HK-2 (cell line): ENCODE data around the gene GNLY.
"Not testable (repeated sequence)": the region's sequence is repeated elsewhere in the genome, so short reads cannot be mapped to it uniquely, and the experiment has no call there.

Experiments used
- DNase-seq: peaks from one replicate; pipeline ENCODE4 v3.0.0-alpha.2; 2018; ENCODE audit not compliant: unreplicated experiment

GNLY gene

DNA sequence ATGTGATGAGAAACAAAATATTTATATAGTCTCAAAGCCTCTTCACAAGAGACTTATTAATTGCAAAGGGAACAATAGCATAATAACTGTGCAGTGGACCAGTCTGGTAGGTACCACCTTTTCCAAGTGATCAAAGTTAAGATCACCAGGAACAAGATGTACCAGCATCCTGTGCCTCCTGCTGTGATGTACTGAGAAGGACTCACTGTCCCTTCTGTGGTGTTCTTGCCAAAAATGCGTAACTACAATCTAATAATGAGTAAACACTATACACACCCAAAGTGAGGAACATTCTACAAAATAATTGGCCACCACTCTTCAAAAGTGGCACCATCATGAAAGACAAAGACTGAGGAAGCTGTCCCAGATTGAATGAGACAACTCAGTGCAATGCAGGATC is 14.5 kb downstream of the GNLY start:
- no peak for DNase-seq

DNA sequence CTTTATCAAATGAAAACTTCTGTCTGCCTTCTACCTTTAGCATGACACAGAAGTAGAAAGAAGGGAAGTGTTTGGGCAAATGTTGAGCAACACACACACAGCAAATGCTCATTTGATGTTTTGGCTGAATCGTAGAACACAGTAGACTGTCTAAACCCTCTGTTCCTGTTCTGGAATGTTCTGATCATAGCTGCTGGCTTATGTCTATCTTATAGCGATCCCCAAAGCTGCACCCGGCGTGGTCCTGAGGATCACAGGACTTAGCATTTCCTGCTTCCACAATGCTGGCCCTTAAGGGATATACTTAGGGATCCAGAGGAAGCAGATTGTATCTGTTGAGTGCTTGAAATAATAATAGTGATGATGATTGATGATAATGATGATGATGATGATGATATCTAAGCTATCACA is 15.2 kb downstream of the GNLY start:
- DNase-seq: no peak

DNA sequence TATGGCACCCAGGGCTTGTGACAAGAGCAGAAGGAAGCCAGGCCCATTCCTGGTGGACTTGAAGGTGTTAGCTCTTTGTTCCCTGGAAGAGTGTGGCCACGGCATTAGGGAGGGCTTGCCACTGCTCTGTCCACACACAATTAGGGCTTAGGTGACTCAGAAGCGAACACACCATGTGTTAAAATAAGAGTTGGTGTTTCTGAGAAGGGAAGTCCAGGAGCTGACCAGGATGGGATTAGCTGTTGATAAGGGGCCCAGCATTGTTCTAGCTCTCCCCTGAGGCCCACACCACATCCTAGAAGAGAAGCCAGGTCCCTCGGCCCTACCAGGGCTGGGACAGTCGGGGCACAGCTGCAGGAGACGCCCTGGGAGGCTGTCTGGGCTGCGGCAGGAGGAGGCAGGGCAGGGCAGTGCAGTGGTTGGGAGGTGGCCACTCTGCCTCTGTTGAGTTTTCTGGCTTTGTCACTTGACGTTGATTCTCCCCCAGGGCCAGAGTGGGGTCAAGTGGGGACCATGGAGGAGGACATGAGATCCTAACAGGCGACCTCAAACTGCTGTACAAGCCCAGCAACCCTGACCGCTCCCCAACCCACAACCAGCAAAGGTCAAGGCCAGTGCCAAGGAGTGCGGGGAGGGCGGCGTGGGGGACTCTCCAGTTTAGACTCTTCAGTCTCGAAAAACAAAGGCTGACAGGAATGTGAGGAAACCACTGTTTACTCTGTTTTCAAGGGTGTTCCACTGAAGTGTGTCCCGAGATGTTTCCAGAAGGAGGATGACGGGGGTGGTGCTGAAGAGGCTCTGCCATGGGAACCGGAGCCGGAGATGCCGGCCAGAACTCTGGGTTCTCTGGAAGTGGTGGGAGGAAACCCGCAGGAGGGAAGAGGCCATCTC is 16.8 kb downstream of the GNLY start:
- no peak for DNase-seq

DNA sequence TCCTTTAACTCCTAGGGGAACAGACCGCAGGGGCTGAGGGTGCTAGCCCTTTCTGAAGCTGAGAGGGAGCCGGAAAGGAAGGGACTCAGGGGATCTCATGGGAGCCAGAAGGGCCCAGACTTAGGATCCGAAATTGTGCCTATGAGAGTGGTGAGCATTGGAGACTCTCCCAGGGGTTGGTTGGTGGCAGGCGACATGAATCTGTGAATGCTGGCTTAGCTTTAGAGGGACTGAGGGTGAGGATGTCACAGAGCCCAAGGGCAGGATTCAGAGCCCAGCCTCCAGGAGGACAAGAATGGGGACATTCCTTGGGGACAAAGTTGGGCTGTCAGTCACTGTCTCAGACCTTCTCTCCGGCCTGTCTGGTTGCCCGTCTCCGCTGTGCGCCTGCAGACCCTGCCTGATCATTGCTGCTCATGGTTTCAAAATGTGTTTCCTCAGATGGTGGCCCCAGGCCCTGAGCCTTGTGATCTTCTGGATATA is 17.5 kb downstream of the GNLY start:
- DNase-seq: no peak

DNA sequence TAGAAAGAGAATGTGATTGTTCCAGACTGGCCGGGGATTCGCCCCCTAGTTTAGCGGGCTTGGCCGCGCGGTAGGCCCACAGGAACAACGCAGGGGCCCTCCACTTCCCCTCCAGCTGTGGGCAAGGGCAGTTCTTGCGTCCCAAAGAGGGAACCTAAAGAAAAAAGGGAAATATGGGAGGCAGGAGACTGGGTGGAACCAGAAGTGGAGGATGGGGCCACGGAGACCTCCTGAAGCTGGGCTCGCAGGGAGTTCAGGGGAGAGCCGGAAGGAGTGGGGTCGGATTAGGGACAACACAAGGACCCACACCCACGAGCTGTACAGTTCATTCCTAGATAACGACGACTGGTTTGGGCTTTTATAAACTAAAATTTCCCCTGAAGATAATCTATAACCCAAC is 18.2 kb downstream of the GNLY start:
- DNase-seq: no peak

DNA sequence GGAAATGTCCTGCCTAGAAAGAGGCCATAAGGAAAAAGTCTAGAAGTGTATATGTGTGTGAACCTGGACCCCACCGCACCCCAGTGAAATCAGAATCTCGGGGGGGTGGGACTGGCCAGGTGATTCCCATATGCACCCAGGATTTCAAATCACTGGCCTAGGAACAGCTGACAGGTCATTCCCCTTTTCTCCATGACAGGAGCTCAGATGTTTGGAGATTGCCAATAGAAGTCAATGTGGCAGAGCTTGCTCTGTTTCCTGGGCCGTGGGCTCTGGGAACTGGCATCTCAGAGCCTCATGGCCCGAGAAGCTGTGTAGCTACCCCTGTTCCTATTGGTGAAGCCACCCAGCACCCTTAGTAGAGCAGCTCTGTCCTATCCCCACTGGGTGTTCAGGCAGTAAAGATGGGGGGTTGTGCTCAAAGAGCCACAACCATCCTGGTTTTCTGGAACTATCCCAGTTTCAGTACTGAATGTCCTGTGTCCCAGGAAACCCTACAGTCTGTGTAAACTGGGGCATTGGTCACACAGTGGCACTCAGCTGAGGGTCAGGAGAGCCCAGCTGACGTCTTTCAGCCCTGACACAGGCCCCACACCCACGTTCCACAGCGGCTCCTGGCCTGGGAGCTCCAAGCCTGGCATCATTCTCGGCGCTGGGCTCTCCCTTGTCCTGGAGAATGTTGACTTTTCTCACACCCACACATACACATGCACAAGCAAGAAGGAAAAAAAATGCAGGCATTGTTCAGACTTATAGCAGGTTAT is 18.9 kb downstream of the GNLY start:
- DNase-seq: no peak

DNA sequence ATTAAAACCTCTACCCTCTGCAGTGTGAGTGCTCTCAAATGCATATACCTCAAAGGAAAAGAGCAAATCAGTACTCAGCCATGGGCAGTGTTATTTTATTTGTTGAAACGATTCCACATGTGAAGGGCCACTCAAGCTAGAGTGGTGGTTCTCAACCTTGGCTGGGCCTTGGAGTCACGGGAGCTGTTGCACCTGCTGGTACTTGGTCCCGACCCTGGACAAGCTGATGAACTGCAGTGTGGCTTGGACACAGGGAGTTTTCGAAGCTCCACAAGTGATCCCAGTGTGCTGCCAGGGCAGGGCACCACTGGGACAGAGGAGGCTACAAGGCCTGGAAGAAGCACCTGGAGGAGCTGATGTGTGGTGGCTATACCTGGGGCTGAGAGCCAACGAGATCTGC is 19.7 kb downstream of the GNLY start:
- no peak for DNase-seq

DNA sequence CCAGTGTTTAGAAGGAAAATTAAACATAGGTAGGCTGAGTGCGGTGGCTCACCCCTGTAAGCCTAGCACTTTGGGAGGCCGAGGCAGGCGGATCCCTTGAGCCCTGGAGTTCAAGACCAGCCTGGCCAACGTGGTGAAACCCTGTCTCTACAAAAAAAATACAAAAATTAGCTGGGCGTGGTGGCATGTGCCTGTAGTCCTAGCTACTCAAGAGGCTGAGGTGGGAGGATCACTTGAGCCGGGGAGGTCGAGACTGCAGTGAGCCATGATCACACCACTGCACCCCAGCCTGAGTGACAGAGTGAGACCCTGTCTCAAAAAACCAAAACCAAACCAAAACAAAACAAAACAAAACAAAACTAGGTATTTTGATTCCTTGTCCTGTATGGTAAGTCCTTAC is 20.3 kb downstream of the GNLY start:
- not testable (repeated sequence) for DNase-seq

DNA sequence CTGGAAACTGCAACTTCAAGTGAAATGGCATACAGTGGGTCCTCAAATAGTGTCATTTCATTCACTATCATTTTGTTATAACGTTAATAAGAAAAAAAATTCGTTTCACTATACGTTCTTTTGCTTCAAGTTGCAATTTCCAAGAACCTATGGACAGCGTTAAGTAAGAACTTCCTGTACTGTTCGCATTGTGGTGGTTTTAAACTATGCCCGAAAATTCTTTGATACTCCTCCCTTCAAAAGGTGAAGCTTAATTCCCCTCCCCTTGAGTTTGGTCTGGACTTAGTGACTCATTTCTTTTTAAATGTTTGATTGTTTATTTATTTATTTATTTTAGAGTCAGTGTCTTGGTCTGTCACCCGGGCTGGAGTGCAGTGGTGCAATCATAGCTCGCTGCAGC is 20.7 kb downstream of the GNLY start:
- DNase-seq: no peak

DNA sequence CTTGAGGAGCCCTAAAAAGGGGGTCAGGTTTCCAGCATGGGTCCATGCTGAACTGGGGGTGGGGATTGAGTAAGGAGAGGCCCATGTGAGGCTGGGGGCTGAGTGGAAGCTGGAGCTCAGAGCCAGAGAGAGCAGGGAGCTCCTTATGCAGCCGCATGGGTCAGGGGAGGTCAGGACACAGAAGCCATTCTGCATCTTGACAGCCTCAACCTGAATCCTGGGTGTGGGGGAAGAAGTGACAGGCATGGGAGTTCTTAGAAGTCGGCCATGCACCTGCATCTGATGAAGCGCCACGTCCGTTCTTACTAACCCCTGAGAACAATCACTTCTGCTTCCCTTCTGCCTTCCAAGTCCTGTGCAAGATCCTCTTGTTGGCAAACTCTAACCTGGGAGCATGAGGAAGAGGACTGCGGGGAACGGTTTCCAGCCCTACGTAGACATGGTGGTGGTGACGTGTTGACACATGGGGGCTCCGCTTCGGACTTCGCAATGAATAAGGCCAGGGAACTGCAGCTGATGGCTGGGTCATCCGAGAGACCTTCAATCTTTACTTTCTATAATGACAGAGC is 22.3 kb downstream of the GNLY start:
- no peak for DNase-seq

DNA sequence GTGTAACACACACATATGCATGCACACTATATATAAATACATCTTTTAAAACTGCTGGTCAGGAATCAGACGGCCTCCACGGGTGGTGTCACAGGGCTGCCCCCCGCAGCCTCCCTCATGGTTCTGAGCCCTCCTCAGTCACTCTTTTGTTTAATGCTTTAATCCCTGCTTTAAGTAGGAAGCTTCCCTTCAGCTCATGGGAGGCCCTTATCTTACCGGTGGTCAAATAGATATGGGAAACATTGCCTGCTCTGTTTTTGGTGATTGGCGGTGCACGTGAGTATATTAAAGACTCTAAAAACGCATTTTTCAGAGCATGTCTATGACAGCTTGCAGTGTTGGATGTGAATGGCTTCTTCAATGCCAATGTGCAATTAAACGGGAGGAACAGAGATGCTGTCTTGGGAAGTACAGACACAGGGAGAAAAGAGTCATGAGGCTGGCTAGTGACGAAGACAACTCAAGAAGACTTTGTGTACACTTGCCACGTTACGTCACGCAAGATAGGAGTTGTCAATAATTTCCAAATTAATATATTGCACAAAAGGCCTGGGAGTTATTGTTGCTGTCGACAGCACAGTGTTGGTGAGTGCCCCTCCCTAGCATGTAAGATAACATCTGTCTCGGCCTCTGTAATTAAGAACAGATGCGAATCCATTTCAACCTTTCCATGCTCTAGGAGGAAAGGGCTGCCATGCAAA is 23.3 kb downstream of the GNLY start:
- DNase-seq: no peak

DNA sequence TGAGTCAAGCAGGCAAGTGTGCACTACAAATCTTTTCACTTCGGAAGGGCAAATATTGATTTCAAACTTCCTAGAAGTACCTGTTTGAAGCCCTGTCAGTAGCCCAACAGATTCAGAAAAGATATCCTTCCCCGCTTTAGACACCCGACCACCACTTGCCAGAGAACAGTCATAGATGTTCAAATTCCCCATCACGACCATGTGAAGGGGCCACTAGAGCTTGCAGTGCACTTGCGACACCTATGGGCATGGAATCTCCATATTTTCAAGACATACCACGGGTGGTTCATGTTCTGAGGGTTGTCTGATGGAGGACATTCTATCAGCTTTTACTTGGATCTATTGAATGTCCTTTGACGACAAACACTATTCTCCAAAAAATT is 23.8 kb downstream of the GNLY start:
- DNase-seq: no peak

DNA sequence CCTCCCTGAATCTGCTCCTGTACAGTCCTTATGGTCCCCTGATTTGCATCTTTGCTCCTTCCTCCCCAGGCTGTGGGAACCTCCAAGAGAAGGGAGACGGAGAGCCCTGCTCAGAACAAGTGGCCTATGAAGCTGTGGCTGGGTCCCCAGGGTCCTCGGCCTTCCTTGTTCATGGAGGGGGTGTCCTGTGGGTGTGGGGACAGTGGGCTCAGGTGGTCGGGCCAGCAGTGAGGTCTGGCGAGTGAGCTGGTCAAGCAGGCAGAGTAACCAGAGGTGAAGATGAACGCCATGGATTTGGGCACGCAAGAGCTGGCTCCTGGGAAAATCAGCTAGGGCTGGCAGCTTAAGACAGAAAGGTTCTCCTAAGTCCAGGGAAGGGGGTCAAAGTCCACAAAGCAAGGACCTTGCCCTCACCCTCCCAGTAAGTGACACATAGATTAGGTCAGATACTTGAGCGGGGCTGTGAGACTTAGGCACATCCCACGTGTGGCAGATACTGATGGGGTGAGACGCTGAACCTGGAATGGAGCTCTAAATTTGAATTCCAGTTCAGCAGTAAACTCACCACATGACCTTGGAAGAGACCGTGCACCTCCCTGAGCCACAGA is 24.8 kb downstream of the GNLY start:
- DNase-seq: no peak

DNA sequence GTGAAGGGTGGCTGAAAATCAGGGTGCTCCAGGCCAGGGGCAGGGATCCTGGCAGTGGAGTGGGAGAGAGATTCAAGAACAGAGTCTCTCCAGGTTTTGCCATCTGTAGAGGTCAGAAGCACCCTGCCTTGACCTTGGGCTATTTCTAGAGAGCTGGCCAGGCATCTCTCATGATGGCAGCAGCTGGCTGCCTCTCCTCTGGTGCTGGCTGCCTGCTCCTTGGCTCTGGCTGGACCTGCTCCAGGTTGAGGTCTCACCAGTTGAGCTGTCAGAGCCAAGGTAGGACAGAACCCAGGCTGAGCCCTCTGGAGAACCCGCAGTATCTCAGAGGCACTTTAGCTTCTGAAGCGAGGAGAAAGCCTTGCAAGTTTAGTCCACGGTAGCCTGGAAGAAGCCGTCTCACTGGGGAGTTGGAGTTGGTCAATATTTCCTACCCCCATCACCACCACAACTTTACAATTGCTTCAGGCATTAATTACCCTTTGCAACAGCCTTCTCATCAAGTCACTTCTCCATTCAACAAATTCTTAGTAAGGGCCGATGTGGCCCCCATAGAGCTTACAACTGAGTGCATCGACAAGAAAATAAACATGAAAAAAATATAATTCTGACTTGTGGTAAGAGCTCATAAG is 25.6 kb downstream of the GNLY start:
- no peak for DNase-seq

DNA sequence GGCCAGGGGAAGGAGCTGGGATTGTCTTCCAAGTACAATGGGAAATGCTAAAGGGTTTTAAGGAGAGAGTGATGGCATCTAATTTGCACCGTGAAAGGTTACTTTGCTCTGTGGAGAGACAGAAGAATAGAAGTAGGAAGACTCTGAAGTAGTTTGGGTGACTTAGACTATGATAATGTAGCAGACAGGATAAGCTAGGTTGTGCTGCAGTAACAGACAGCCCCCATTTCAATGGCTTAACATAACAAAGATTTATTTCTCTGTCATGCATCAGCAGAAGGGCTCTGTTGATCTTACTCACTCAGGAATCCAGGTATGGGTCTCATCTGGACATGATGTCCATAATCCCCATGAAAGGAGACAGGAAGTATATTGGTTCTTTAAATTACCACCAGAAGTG is 26.4 kb downstream of the GNLY start:
- no peak for DNase-seq

DNA sequence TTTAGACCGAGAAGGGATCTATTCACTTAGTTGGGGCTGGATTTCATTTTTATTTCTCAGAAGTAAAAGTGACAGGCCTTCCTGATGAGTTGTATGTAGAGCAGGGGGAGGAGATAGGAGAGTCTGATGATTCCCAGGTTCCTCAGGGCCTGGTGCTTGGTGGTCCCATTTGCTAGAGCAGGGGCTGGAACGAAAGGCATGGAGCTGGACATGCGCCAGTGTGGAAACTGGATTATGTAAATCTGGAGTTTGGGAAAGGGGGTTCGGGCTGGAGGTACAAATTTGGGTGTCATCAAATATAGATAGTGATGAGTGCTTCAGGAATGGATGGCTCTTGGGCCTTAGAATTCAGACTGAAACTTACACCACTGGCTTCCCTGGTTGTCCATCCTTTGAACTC is 27.5 kb downstream of the GNLY start:
- no peak for DNase-seq

DNA sequence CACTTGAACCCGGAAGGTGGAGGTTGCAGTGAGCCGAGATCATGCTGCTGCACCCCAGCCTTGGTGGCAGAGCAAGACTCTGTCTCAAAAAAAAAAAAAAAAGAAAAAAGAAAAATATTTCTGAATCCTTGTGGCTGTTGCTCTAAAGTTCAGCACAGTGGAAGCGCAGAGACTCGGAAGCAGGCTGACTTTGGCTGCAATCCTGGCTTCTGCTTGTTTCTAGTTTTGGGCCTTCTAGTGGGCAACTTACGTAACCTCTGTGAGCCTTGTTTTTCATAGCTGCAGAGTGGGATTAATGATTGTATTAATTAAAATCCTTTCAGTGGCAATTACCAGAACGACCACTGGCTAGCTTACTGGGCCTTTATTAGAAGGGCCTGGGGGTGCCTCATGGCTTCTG is 28.4 kb downstream of the GNLY start:
- DNase-seq: no peak

DNA sequence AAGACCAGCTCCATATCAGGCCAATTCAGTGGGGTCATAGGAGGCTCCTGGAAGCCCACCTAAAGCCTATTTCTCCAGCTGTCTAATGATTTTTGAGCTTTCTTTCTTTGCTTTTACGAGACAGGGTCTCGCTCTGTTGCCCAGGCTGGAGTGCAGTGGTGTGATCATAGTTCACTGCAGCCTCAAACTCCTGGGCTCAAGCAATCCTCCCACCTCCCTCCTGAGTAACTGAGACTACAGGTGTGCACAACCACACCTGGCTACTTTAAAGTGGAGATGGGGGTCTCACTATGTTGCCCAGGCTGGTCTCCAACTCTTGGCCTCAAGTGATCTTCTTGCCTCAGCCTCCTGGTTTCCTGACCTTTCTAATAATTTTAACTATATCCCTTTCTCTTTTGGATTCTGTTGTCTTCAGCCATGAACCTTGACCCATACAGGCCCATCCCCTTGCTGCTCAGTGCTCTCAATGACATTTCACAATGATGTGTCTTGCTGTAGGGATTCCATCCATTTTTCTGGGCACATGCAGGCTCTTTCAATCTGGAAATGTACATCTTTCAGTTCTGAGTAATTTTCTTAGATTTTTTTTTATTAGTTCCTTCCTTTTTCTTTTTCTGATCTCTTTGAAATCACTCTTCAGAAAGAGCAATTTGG is 29.7 kb downstream of the GNLY start:
- DNase-seq: no peak

DNA sequence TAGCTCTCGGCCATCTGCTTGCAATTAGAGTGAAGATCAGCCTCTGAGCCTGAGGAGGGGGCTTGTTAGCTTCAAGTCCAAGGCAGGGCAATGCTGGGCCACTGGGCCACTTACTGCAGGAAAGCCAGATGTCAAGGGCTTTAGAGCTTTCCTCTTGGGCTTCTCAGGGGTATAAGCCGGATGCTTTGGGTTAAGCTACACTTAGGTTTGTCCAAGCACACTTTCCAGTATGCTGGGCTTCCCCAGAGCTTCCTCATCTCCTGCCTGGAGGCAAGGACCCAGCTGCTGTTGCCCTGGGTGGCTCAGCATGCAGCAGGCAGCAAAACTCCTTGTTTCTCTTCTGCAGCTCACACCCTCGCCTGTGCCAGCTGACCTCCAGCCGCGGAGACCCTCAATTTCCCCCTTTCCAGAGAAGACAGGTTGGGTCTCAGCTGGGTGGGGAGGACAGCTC is 30.6 kb downstream of the GNLY start:
- DNase-seq: no peak

DNA sequence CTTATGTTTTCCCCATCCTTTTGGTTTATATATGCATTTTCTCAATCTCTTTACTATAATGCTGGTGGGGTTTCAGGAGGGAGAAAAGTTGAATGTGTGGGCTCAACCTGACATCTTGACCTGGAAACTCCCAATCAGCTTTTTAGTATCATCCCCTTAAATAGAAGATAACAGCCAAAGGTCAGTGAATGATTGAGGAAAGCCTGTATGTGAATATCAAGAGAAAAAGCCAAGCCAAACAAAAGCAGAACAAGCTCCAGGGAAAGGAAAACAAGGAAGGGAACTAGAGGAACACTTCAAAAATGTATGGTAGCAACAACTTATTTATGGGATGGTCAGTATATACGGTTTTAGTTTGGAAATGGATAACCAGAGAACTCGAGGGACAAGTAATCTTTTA is 31.3 kb downstream of the GNLY start:
- DNase-seq: no peak

DNA sequence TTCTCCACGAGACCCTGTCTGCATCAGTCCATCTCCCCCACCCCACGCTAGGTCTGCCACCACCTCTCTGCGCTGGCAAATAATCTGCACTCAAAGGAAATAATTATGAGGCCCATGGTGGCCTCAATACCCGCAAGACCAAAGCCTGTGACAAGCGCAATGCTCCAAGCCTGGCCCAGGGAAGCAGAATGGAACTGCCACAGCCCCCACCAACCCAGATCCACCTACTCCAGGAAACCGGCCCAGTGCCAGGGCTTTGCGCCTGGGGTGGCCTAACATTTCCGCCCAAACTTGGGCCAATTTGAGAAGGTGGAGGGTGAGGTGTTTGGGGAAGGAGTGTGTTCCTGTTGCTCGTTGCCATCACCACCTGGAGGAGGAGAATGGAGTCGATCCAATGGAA is 33.6 kb downstream of the GNLY start:
- no peak for DNase-seq
